Activated CD8-positive, alpha-beta memory T cell treated with anti-CD3 and anti-CD28 coated beads for 24 hours (primary cell): ENCODE results near the gene PTPRN2.

ENCODE experiments used
- DNase-seq: peaks from one replicate; pipeline ENCODE4 v3.0.0-alpha.2; 2020

PTPRN2 gene

DNA sequence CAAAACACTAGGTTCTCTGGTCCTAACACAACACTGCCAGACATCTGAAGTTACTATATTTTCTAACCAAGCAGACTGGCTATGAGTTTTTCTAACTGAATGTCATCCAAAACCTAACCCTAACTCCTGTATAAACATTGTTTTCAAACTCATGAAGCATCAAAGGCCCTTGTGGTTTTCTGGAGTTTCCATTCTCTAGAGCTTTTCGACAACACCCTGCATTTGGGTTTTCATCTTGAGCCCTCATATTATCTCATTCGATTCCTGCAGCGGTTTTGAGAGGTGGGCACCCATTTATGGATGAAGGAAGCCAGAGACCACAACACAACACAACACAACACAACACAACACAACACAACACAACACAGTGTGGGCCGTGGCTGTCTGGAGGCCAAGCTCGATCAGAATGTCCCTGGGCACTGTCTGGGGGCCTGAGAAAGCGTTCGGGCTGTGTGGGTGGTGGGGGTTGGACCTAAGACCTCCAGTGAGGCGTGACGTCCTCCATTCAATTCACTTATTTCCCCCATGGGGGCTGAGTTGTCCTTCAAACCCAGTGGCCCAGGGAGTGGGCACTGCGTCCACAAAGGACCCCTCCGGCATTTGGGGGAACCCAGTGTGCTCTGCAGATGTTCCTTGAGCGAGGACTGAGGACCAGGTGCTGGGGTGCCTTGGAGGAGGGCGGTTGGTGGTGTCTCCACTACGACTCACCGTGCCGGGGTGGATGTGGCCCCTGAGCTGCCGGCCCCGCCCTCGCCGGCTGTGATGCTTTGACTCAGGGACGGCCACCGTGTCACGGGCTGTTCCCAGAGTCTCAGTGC is 760.4 kb downstream of the PTPRN2 start:
- no peak for DNase-seq

DNA sequence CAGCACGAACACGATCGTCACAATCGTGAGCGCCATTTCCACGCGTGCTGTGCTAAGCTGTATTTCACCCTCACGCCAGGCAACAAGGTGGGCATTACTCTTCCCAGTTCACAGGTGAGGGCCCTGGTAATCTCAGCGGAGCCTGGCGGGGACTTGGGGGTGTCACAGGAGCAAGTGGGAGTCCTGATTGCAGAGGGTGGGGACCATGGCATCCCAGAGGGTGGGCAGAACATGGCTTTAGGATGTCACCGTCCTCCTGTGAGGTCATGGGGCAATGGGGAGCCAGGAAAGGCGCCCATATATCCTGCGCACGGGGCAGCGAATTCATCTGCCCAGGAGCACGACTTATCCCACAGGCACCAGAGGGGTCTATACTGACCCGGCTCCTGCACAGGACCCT is 761.1 kb downstream of the PTPRN2 start:
- no peak for DNase-seq

DNA sequence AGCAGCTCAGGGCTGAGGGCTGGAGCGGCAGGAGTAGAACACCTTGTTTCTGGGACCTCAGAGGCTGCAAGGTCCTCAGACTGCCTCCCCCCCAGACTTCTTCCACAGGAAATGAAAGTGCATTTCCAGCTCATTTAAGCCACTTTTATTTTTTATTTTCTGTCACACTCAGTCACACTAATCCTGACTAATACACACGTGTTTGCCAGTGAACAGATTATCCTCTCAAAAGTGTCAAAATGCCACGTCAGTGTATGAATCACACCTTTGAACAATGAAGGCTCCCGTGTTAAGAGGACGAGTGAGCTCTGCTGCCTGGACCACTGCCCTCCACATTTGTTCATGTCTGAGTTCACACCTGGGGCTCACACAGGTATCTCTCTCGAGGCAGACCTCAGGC is 762.3 kb downstream of the PTPRN2 start:
- DNase-seq, result no peak

DNA sequence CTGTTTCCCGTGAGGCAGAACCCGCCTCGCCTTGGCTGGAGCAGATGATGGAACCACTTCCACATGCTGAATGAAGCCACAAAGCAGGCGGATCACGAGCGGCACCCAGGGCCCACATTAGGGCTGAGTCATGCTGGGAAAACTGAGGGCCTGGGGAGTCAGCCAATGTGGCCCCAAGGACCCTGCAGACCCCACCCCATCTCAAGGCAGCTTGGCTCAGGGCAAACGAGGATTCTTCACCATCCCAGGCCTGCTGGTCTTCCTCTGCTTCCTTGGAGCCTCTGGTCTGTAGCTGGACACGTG is 762.9 kb downstream of the PTPRN2 start:
- DNase-seq, result no peak

DNA sequence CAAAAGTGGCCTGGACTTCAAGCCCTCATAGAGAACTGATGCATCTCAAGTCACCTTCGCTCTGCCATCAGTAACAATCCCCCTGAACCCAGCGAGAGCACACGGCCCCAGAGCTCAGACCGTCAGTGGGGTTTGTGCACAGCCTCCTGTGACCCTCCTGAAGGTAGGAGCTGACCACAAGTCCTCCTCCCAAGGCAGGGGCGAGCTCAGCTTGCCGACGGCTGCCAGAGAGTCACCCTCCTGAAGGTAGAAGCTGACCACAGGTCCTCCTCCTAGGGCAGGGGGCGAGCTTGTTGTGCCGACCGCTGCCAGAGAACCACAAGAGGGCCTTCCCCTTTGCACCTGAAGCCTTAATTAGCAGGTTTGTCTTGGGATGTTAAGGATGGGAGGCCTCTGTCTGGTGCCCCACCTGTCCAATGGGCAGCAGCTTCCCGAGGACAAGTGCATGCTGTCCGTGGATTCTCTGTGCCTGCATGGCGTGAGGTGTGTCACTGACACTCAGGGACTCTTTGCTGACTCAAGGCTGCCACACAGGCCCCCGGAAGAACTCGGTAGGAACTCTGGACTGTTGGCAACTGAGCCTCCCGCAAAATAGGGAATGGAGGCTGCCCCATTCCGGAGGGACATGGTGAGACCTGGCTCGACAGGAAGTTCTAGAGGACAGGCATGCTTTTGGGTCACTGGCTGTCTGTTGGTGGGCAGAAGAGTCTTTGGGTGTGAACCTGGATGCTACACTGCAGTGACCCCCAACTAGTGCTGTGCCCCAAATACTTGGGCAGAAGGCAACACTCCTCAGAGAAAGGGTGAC is 763.4 kb downstream of the PTPRN2 start:
- no peak for DNase-seq

DNA sequence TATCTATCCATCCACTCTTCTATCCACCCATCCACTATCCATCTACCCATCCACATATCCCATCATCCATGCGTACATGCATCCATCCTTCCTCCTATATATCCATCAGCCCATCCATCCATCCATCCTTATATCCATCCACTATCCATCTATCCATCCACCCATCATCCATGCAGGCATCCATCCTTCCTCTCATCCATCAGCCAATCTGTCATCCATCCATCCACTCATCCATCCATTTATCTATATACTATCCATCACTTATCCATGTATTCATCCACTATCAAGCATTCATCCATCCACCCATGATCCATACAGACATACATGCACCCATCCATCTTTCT is 765.0 kb downstream of the PTPRN2 start:
- no peak for DNase-seq

DNA sequence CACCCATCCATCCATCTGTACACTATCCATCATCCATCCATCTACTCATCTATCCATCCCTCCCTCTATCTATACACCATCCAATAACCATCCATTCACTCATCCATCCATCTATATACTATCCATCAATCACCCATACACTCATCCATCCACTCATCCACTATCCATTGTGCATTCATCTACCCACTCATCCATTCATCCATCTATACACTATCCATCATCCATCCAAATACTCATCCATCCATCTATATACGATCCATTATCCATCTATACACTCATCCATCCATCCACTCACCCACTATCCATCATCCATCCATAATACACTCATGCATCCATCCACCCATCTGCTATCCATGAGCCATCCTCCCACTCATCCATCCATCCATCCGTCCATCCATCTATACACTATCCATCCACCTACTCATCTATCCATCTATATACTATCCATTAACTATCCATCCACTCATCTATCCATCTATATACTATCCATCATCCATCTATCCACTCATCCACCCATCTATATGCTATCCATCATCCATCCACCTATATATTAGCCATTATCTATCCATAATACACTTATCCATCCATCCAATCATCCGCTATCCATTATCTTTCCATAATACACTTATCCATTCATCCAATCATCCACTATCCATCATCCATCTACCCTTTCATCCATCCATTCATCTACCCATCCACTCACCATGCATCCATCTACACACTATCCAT is 765.5 kb downstream of the PTPRN2 start:
- no peak for DNase-seq

DNA sequence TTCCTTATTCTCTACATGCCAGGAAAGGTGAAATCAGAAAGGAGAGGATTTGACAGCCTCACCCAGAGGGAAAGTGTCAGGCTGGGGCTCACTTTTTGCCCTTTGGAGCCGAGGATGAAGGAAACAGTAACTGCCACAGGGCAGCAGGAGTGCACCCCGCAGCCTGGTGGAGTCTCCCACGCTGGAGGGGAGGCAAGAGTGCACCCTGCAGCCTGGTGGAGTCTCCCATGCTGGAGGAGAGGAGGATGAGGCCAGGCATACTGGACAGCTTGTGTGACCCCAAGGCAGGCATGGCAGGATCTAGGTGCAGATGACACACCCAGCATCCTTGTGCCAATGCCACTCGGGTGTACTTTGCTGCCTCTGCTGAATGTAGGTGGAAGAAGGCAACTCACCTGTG is 766.8 kb downstream of the PTPRN2 start:
- no peak for DNase-seq

DNA sequence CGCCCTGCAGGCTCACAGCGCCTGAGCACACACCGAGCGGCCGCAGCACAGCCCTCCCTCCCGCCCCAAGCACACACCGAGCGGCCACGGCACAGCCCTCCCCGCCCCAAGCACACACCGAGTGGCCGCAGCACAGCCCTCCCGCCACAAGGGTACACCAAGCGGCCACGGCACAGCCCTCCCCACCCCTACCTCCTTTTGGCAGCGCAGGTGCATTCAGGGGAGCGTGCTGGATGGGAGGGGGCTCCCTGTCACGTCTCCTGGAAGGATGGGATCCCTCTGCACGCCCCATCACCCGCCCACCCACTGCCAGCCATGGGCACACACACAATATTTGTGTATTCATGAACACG is 768.2 kb downstream of the PTPRN2 start:
- no peak for DNase-seq

DNA sequence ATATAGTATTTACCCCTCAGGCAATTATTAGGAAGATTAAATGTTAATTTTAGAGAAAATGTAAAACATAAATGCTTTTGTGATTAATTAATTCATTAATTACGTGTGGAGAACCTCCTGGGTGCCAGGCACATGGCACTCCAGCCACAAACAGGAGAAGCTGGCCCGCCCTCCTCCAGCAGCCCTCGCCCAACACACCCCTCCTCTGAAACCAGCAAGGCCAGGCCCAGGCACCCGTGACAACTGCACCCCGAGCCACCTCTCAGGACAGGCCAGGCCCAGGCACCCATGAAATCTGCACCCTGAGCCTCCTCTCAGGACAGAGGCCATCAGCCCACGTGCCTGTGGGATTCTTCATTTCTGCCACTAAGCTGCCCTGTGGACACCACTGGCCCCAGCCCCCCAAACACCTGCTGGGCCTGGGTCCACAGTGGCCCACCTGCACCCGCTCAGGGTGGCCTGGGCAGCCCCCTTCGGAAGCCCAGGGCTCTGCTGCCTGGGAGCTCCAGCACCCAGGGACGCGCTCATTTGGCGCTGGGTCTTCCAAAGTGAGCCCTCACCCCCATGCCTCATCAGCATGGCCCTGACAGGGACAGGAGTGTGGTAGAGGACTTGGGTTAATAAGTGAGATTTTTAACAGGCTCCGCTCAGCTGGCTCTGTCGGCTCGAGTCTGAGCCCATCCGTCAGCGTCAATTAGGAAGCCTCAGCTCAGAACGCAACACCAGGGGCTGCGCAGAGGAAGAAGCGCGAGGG is 768.7 kb downstream of the PTPRN2 start:
- no peak for DNase-seq

DNA sequence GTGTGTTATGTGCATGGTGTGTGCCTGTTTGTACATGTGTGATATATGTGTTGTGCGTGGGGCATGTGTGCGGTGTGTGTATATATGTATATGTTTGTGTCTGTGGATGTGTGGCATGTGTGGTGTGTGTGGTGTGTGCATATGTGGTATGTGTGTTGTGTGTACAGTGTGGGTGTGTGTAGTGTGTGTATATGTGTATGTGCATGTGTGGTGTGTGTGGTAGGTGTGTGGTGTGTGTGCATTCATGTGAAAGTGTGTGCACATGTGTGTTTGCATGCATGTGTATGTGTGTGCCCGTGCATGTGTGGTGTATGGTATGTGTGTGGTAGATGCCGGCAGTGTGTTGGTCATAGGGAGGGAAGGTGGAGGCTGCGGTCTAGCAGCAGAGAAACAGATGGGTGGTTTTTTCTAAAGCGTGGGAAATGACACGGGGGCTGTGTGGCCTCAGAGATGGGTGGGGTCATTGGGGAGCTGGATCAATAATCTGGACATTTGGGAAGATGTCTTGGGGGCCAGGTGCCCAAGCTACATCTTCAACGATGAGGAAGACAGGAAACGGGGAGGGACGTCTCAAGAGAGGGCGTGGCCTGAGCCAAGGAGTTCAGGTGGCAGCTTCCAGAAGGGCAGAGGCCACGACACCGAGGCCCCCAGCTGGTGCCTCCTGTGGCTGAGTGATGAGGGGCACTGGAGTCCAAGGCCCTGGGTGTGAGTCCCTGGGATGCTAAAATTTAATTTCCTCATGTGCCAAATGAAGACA is 769.5 kb downstream of the PTPRN2 start:
- DNase-seq, result no peak

DNA sequence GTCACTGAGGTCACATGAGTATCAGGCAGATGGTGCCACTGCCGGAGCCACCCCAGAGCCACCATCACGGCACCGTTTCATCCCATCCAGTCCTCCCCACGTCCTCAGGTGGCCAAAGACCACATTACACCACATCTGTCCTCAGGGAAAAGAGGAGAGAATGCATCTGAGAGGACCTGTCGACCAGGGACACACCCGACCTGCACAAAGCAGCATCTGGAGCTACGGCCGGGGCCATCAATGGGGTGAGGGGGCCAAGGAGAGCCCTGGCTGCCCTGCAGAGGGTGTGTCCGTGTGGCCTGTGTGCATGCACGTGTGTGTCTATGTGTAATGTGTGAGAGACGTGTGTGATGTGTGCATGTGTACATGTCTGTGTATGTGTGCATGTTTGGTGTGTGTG is 770.2 kb downstream of the PTPRN2 start:
- DNase-seq, result no peak

DNA sequence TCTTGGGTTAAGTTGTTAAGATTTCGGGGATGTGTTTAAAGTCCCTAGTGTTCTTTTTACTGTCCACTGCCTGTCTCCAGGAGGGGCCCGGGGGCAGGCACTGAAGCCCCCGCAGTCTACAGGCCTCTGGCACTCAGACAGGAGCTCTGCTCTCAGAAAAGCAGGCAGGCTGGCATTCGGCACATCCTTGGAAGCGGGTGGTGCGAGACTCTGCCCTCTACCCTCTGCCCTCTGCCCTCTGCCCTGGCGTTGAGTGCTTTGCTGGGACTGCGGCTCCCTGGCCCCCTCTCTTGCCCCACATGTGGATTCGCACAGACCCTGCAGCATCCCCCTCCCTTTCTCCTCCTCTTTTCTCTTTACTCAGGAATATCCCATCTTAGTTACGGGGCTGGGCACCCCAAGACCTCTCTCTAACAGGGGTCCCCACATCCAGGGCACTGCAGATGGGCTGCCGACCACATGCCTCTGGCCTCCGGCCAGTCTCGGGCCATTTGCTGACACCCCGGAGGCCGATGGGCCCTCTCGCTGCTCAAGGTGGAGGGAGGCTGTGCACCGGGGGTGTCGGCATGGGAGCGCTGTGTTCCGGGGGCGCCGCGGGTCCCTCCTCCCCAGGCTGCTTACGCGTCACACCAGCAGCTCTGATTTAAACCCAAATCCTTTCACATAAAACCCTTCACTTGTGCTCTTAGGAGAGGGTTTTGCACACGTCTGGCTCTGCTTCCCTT is 770.9 kb downstream of the PTPRN2 start:
- no peak for DNase-seq

DNA sequence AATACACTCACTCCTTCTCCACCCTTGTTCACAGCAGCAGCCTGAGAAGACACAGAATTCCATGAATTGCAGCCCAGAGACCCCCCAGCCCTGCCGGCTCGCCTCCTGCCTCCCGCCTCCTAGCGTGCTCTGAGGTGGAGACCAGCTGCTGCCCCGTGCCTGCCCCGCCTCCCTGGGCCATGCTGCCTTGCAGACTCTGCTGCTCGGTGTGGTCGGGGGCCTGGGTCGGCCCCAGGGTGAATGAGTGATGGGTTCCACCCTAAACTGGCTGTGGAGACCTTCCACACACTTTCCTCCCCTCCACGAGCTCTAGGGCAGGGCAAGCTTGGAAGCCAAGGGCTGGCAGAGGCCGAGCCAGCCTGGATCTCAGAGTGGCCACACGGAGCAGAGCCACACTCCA is 771.5 kb downstream of the PTPRN2 start:
- no peak for DNase-seq

DNA sequence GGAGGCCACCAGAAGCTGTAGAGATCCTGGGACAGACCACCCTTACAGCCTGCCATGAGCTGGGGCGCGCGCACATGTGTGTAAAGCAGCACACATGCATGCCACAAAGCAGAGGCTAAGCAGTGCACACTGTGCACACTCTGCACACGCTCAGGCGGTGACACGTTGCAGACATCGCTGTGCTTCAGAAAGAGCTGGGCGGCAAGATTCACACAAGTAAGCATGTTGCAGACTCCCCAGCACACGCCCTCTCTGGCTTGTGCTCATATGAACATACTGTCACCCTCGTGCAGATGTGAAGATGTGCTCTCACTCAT is 772.0 kb downstream of the PTPRN2 start:
- DNase-seq, result no peak

DNA sequence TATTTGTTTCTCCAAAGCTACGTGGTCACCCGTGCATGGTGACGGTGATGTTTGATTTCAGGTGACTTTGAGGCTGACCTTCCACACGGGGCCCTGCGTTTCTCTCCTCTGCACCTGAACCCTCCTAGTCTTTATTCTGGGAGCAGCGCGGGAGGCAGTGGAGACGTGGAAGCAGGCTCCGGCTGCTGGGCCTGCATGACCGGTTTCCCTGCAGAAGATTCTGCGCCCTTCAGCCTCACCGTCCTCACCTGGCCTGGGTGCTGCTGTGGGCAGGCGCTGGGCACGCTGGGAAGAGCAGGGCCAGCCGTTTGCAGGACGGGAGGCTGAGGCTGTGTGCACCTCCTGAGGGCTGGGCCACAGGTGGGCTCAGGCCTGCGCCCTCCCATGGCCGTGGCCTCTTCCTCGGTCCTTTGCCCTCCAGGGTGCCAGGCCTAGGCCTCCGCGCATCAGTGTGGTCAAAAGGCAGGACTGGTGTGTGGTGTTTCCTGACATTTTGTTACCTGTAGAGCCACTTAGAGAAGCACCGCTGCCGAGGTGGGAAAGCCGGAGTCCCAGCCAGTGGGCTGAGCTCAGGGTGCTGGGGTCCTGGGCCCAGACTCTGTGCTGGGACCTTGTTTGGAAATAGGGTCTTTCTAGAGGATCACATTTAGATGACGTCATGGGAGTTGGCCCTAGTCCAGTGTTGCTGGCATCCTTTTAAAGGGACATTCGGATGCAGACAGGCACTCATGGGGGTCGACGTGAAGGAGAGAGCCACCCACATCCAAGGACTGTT is 772.5 kb downstream of the PTPRN2 start:
- no peak for DNase-seq

DNA sequence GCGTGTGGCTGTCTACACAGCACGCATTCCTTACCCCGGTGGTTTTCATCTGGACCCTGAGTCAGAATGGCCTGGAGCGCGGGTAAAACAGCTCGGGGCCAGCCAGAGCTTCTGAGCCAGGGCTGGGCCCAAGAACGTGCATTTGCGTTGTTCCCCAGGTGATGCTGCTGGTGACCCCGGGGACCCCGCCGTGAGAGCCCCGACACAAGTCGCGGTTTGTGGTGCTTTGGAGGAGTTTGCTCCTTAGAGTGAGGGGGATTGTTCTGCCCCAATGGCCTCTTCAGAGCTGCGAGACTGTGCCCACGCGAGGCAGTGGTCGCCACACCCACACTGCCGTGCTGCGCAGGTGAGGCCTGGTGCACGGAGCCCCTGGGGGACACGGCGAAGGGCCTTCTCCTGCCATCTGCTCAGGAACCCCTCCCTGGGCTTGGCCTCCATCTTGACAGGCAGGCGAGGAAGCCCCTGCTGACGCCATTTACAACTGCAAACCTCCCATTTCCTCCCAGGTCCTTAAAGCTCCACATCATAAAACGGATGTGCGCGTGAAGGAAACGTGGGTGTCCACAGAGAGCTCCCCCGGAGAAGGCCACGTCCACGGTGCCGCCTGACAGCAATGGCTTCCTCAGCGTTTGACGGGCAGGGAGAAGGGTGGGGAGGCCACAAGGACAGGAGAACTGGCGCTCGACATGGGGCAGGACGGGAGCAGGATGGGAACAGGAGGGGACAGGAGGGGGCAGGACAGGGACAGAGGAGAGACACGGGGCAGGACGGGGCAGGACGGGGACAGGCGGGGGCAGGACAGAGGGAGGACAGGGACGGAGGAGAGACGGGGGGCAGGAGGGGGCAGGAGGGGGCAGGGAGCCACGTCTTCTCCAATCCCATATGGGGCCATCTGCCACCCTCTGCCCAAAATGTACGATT is 773.6 kb downstream of the PTPRN2 start:
- no peak for DNase-seq

DNA sequence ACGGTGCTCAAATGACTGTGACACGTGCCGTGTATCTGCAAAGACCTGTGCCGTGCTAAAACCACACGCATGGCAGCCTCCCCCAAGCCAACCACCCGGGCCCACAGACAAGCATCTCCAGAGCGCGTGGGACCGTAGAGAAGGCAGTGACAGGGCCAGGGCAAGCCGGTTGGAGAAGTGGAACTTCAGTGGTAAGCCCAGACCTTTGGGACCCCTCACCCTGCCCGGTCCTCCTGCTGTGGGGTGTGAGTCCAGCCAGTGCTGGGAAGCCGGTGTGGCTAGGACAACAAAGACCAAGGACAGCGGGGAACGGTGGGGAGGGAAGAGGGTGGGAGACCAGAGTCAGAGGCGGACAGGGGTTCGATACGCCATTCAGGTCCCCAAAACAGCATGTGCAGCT is 774.6 kb downstream of the PTPRN2 start:
- no peak for DNase-seq

DNA sequence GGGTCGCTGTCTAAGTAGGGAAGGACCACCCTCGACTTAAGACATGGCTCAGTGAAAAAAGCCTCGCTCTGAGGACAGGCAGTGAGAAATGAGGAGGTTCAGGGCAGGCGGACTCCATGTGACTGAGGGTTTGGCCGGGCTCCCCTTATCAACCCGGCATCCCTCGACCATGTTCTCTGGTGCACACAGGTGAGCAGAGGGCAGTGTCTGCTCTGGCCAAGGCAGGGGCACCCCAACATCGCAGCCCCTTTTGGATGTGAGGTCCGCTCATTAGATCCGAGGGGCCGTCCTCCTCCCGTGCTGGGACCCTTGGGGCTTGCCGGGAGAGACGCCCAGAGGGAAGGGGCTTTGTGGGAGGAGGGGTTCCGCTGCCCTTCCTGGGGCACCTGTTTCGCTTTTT is 775.7 kb downstream of the PTPRN2 start:
- DNase-seq, result no peak
